NCI-H2227 (cell line): ENCODE results near the gene OR52E5.

Experiments used
- DNase-seq: peaks from one replicate; lab custom pipeline; 2025; ENCODE audit not compliant: unreplicated experiment; lab: John Stamatoyannopoulos, UW

Gene OR52E5

DNA sequence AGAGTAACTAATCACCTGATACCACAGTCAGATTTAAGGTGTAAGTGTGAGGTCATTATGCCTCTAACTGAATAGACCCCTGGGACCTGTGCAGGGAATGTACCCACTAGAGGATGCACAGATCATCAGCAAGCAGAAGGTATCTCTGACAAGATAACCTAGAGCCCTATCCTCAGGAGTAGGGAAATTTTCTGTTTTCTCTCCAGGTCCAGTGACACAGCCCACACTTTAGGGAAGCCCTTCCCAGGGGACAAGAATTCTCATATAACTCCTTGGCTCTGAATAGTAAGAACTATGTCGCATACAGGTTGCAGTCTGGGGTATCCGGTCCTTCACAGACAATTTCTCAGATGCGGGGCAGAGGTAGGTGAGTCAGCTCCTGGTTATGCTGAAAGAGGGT lies at the start of gene OR52E5:
Gene OR52E5, plus strand, starts transcription at position 301 of the 400 bp plus-strand sequence. CDS start 7,569 bp downstream, outside the sequence.
- no peak for DNase-seq

DNA sequence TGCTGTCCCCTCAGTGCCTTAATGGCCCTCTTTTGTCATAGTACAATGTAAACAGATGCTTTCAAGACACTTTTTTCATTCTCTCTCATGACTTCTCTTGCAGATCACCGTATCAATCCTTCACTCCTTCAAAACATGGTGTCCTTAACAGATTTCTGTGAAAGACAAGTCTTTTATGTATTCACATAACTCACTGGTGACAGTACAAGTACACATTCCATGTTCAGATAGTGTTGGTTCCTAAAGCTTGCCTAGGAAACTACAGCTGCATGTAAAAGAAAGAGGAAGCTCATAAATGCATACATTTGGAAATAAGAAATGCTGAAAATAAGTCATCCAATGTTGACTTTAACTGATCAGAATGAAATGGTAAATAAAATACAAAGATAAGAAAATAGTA lies 46.3 kb upstream of the OR52E5 start:
- DNase-seq: no peak

DNA sequence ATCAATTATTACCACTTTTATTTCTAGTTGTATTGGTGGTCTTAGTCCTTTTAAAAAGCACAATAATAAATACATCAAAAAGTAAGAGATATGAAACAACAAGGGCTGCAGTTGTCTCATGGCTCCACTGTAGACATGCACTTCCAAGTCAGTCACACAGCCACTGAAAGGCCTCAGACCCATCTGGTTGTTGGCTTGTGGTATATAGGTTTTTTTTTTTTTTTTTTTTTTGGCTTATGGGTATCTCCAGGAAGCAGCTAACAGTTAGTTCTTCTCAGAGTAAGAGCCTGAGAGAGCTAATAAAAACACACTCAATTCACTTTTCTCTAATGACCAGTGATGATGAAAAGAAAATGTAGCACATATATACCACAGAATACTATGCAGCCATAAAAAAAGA lies 45.3 kb upstream of the OR52E5 start:
- DNase-seq: no peak

DNA sequence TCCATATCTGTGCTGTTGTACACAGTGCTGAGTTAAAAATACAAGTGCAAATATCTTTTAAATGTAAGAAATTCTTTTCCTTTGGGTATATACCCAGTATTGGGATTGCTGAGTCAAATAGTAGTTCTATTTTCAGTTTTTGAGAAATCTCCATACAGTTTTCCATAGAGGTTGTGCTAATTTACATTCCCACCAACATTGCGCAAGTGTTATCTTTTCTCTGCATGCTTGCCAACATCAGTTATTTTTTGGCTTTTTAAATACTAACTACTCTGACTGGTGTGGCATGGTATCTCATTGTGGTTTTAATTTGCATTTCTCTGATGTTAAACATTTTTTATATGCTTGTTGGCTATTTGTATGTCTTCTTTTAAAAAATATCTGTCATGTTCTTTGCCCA lies 42.0 kb upstream of the OR52E5 start:
- DNase-seq: no peak

DNA sequence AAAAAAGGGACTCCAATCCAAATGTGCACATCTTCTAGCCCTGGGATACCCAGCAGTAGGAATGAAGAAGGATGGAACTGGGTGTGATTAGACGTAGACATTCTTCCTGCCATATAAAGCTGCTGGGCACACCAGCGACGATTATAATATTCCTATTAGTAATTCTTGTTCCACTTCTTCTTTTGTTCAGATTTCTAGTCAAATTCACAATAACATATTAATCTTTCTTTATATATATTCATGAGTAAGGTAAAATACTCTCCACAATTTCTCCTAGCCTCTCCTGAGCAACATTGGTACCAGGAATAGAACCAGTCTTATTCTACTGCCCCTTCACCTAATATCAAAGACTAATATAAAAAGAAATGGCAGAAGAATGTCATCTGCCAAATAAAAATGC lies 35.4 kb upstream of the OR52E5 start, which contains the start of gene OR52E8:
Gene OR52E8, minus strand, starts transcription at position 101 of the 400 bp plus-strand sequence. Its CDS starts 0 bp downstream, at position 101.
- DNase-seq: no peak

DNA sequence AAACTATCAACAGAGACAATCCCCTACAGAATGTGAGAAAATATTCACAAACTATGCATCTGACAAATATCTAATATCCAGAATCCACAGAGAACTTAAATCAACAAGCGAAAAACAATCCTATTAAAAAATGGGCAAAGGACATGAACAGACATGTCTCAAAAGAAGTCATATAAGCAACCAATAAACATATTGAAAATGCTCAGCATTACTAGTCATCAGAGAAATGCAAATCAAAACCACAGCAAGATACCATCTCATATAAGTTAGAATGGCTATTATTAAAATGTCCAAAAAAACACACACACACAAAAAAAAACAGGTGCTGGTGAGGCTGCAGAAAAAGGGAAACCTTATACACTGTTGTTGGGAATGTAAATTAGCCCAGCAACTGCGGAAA lies 27.2 kb upstream of the OR52E5 start:
- DNase-seq: no peak

DNA sequence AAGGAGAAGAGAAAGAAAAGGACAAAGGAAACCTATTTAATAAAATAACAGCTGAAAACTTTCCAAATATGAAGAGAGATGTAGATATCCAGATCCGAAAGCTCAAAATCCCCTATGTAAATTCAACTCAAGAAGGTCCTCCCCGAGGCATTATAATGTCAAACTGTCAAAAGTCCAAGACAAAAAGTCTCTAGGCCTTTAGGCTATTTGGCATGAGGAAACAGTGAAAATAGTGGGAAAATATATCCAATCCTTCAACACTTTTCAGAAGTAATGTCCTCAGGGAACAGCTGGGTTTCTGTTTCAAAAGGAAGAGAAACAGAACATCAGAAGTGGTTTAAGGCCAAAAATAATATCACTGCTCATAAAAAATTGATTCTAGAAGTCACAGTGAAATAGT lies 14.4 kb upstream of the OR52E5 start:
- no peak for DNase-seq

DNA sequence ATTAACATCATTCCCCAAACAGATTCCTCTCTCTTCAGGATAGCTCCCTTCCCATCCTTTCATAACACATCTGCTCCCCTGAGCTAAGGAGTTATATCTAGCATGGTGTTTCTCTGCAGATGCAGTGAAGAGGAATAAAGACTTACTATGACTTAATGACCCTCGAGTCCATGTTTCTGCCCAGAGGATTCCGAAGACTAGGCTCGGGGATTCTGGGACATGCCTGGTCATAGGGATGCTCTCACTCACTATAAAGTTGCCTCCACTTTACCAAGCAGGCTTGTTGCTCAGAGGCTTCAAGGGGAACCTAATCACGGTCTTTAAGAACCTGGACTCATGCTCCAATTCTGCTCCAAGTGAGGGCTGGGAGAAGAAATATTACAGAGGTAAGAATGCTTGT lies 12.7 kb upstream of the OR52E5 start, which contains the start of gene OR52E4:
Gene OR52E4, plus strand, starts transcription at position 301 of the 400 bp plus-strand sequence. CDS start 3,664 bp downstream, outside the sequence.
- DNase-seq: no peak

DNA sequence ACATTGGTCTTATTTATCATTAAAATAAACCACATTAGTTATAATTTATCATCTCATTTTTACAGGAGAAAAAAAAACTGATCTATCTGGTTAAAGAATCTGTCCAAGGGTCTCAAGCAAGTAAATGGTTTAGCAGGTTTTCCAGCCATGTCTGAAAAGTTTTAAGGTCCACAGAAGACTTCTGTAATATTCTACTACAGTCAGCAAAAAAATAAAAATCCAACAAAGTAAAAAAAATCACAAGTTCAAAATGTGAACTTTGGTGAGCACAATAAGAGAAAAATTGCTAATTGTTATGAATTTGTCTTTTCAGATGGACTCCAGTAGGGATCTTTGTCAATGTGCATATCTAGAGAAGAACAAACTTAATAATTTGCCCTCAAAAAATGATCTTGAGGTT lies 11.3 kb upstream of the OR52E5 start:
- no peak for DNase-seq

DNA sequence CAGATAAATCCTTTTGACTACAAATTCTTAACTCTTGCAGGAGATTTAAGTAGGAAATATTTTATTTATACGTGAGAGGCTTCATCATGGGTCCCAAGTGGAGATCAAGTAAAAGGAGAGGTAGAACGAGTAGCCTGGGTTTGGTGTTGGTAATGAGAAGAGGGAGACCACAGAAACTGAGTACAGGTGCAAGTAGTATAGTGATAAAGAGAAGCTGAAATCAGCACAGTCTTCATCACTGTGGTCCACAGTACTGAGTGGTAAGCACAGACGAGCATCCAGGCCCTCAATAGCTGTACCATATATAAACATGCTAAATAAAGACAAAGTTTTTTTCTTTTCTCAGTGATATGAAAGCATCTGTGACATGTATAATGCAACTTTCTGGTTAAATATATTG lies 5.8 kb upstream of the OR52E5 start:
- DNase-seq: no peak

DNA sequence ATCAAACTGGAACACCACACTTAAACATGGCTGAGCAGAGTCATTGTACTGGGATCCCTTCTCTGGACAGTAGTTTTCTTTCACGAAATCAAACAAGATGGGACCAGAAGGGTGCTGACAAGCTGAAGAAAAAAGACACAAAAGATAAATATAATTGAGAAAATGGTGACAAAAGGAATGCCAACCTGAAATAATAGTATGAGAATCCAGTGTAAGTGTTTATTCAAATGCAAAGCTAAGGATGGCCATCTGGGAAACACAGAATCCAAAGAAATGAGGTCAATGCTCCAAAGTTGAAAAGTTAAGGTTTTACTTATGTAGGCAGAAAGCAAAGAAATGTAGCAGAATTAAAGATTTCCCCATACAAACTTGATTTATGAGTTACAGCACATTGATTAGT lies 5.3 kb upstream of the OR52E5 start:
- DNase-seq: no peak

DNA sequence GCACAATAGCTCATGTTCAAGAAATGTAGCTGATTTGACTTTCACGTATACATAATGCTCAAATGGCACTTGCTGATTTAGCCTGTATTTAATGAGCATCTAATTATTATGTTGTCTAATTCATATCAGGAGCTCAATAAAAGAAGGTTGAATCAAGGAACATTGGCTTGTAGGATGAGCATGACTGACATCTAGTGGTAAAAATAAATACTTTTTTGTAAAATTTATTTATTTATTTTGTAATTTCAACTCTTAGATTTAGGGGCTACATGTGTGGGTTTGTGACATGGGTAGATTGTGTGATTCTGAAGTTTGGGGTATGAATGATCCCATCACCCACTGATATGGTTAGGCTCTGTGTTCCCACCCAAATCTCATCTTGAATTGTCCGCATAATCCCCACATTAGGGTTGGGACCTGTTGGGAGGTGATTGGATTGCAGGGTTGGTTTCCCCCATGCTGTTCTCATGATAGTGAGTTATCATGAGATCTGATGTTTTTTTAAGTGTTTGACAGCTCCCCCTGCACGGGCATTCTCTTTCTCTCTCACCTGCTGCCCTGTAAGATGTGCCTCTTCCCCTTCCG lies 1.7 kb upstream of the OR52E5 start:
- peak; percentile 6 for DNase-seq

DNA sequence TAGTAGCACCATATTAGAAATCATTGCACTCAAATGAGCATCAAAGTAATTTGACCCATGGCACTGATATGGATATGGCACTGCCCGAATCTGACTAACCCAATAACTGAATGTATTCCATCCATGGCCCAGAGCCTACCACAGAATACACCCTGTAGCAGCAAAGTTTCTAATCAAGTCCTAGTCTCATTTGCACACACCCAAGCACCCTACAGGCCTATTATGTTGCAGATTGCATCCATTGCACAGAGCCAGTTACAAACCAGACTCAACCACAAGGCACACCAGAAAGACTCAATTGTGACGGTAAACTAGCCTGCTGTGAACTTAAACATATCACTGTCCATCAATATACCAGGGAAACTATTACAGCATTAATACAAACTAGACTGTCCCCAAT lies 6.5 kb downstream of the OR52E5 start:
- no peak for DNase-seq

DNA sequence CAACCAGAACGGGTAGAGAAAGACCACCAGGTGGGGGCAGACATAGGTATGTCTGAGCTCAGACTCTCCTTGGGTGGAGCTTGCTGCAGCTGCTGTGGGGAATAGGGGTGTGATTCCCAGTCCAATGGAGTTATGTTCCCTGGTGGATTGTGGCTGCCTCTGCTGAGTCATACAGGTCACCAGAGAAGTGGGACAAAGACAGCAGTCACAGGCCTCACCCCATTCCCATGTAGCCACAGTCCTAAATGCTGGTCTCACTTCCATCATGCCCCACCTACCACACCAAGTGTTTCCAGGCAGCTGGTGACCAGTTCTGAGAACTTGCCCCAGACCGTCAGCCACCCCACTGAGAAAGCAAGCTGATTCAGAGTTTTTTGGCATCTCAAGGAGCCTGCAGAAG lies 17.5 kb downstream of the OR52E5 start:
- no peak for DNase-seq

DNA sequence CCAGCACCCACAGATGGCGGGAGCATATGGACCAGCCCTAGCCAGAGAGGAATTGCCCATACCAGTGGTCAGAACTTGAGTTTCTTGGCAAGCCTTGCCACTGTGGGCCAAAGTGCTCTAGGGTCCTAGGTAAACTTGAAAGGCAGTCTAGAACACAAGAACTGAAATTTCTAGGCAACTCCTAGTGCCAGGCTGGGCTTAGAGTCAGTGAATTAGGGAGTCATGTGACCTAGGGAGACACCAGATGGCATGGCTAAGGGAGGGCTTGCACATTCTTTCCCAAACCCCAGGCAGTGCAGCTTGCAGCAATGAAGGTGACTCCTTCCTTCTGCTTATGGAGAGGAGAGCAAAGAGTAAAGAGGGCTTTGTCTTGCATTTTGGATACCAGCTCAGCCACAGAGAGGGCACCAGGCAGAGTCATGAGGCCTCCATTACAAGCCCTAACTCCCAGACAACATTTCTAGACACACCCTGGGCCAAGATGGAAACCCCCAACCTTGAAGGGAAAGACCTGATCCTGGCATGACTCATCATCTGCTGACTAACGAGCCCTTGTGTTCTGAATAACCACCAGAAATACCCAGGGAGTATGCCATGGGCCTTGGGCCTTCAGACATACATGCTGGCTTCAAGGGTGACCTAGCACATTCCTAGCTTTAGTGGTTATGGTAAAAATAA lies 29.9 kb downstream of the OR52E5 start:
- DNase-seq: no peak

DNA sequence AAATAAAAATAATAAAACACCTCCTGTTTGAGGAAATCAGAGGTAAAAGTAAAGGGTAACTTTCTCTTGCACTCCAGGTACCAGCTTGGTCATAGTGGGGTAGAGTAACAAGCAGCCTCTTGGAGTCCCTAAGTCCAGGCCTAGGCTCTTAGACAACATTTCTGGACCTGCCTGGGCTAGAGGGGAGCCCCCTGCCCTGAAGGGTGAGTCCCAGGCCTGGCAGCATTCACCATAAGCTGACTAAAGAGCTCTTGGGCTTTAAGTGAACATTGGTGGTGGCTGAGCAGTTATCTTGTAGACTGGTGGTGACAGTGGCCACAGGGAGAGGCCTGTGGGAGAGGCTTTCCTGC lies 30.4 kb downstream of the OR52E5 start:
- DNase-seq: no peak

DNA sequence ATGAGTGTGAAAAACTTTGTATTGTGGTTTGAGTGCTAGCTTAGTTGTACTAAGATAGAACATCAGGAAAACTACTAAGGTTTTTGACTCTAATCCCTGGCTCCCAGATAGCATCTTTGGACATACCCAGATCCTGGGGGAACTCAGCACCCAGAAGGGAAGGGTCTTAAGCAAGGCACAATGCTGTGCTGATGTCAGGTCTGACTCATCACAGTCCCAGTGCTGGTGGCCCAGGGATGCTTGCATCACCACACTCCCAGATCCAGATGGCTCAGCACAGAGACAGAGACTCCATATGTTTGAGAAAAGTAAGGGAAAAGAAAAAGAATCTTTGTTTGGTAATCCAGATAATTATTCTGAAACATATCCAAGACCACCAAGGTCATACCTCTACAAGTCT lies 30.8 kb downstream of the OR52E5 start:
- DNase-seq: no peak

DNA sequence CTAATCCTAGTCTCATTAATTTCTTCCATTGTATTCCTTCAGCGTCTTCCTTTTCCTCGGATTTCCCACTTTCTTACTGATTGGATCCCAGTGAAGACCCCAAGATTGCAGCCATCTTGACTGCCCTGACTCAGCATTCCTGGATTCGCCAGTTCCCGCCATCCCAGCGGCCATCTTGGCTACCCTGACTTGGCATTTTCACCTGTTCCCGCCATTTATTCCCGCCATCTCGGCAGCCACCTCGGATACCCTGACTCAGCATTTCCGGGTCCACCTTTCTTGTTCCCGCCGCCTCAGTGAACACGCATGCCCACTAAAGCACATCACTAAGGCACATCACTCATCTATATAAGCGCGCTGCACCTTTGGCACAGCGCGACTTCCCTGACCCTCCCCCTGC lies 35.3 kb downstream of the OR52E5 start:
- no peak for DNase-seq

DNA sequence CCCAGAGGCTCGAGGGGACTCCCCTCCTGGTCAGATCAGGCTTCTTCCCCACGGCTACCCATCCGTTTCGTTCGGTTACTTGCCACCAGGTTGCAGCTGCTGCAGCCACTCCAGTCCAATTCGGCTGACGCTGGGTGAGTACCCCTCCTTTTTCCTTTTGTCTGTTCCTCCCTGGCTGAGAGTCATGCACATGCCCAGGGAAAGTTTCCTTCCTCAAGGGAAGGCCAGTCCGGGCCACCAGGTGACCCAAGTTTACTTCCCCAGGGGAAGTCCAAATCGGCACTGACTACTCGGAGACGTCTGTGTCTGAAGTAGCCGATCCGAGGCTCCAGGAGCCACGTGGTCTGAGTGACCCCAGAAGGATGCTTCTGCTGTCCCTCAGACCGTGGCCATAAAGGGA lies 35.8 kb downstream of the OR52E5 start:
- DNase-seq: no peak

DNA sequence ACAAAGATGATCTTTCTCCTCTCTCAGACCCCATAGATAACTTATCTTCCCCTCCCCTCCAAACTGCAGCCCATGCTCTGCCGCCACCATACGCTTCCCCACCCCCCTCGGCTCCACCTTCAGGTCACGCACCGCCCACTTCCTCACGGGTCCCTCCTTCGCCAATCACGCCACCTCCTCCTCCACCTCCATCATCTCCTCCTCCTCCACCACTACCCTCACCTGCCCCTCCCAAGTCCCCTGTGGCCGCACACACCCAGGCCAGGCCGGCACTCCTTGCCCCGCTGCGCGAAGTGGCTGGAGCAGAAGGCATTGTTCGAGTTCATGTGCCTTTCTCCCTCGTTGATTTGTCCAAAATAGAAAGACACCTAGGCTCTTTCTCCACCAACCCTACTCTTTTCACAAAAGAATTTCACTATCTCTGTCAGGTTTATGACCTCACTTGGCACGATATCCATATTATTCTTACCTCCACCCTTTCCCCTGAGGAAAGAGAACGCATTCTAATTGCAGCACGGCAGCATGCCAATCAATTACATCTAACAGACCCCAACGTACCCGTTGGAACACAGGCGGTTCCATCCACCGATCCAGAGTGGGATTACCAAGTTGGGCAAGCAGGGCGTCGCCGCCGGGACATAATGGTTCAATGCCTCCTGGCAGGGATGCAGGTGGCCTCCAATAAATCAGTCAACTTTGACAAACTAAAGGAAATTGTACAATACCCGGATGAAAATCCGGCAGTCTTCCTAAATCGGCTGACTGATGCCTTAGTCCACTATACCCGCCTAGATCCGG lies 36.8 kb downstream of the OR52E5 start:
- DNase-seq: no peak

DNA sequence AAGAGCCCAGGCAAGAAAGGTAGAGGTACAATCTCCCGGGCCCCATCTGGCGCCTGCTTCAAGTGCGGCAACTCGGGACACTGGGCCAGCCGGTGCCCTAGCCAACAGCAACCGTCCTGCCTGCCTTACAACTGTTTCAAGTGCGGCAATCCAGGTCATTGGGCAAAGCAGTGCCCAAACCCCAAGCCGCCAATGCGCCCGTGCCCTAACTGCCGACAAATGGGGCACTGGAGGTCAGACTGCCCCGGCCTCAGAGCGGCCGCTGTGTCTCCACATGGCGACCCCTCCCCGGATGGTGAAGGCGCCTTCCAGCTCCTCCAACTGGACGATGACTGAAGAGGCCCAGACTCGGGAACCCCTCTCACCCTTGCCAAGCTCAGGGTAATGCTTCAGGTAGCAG lies 37.6 kb downstream of the OR52E5 start:
- DNase-seq: no peak

DNA sequence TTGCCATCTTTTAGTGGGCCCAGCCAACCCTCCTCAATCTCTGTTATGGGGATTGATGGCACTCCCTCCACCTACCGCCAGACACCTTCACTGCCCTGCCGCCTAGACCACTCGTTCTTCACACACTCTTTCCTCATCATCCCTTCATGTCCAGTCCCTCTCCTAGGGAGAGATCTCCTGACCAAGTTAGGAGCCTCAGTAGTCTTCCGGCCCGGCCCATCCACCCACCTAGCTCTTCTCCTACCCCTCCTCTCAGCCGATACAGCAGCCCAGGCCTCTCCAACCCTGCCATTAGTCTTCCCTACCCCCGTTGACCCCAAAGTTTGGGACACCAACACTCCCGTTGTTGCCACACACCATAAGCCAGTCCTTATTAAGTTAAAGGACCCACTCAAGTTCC lies 38.1 kb downstream of the OR52E5 start:
- DNase-seq: no peak
